B cell (primary cell): ENCODE measurements around the gene CNMD. TPM values are rescaled to one million over a fixed set of nuclear protein-coding genes. Genes with fewer than 3 reads are reported as not detected.

Experiments used
- ATAC-seq: fragments of 200-7000 bp; cut with Tn5 transposase; one replicate; pipeline ENCODE4 v1.10.0; 2021; ENCODE audit warnings: low read depth, mild to moderate bottlenecking, moderate number of reproducible peaks, moderate library complexity
- CTCF ChIA-PET: fragments of 350-600 bp; sonication (Branson Sonifier 250); formaldehyde crosslinking; loops from one replicate; lab custom pipeline; 2021; ENCODE audit warnings: antibody characterized with exemption, inconsistent platforms; lab: Charles Lee
- POLR2A ChIA-PET: fragments of 350-600 bp; sonication (Branson Sonifier 250); formaldehyde crosslinking; loops from one replicate; lab custom pipeline; 2021; ENCODE audit warnings: antibody characterized with exemption; lab: Charles Lee
- DNase-seq: peaks from one replicate; pipeline ENCODE4 v3.0.0; 2013
- H2AFZ ChIP-seq: 2 replicates; pipeline ENCODE4 v1.6.1; 2012; ENCODE audit warnings: mild to moderate bottlenecking, low read depth, low read length; ENCODE audit not compliant: insufficient read depth, poor library complexity, severe bottlenecking
- H3K27ac ChIP-seq, 2 donors: 1 replicate in 1 of 2; 2 replicates in 1 of 2; pipeline ENCODE4 v1.5.1; 2012 to 2013; ENCODE audit warnings: low read length in 2 of 2, mild to moderate bottlenecking in 2 of 2, moderate library complexity in 1 of 2
- H3K27me3 ChIP-seq, 4 experiments: fragments of 200-600 bp in 1 of 4; sonication (generic) in 1 of 4; replicated peaks in 1 of 4; 1 replicate in 2 of 4; 2 replicates in 2 of 4; pipeline versions ENCODE4 v1.6.1 to v1.7.0; 2013 to 2016; ENCODE audit warnings: low read length in 3 of 4, mild to moderate bottlenecking in 2 of 4, mixed read lengths in 1 of 4, moderate library complexity in 1 of 4; ENCODE audit not compliant: insufficient read depth in 4 of 4, control insufficient read depth in 3 of 4; ENCODE audit errors: control extremely low read depth in 1 of 4
- H3K36me3 ChIP-seq, 2 experiments: replicated peaks in 1 of 2; 1 replicate in 1 of 2; 2 replicates in 1 of 2; pipeline versions ENCODE4 v1.6.1 to v1.7.1; 2013; ENCODE audit warnings: low read length in 1 of 2; ENCODE audit not compliant: insufficient read depth in 2 of 2, control insufficient read depth in 1 of 2; ENCODE audit errors: control extremely low read depth in 1 of 2, extremely low read depth in 1 of 2
- H3K4me1 ChIP-seq, 2 donors: fragments of 200-600 bp in 1 of 2; sonication (generic) in 1 of 2; 1 replicate in 1 of 2; 2 replicates in 1 of 2; pipeline versions ENCODE4 v1.5.1 to v1.6.1; 2013 to 2017; ENCODE audit warnings: low read length in 2 of 2; ENCODE audit not compliant: control insufficient read depth in 2 of 2, insufficient read depth in 2 of 2
- H3K4me2 ChIP-seq: replicated peaks from 2 replicates; pipeline ENCODE3; 2012; ENCODE audit warnings: mild to moderate bottlenecking, low read depth, low read length; ENCODE audit not compliant: poor library complexity, severe bottlenecking
- H3K4me3 ChIP-seq, 5 experiments: fragments of 200-600 bp in 1 of 5; sonication (generic) in 1 of 5; 1 replicate in 3 of 5; 2 replicates in 2 of 5; pipeline versions ENCODE4 v1.5.1 to v1.7.0; 2011 to 2016; ENCODE audit warnings: low read length in 4 of 5, mild to moderate bottlenecking in 4 of 5, low read depth in 2 of 5, control low read depth in 1 of 5, moderate library complexity in 1 of 5; ENCODE audit not compliant: insufficient read depth in 1 of 5; ENCODE audit errors: control extremely low read depth in 1 of 5, extremely low read depth in 1 of 5
- H3K79me2 ChIP-seq: fragments of 200-600 bp; sonication (generic); one replicate; pipeline ENCODE4 v1.6.0; 2016; ENCODE audit warnings: low read length; ENCODE audit not compliant: control insufficient read depth, insufficient read depth
- H3K9ac ChIP-seq: fragments of 200-600 bp; sonication (generic); 2 replicates; pipeline ENCODE4 v1.6.1; 2017; ENCODE audit warnings: mild to moderate bottlenecking, low read length, moderate library complexity
- H3K9me3 ChIP-seq, 3 donors: one replicate each; pipeline versions ENCODE4 v1.6.1 to v1.7.1; 2013; ENCODE audit warnings: low read length in 2 of 3; ENCODE audit not compliant: control insufficient read depth in 2 of 3, insufficient read depth in 1 of 3; ENCODE audit errors: control extremely low read depth in 1 of 3
- H4K20me1 ChIP-seq: 2 replicates; pipeline ENCODE4 v1.6.0; 2012; ENCODE audit warnings: mild to moderate bottlenecking, low read length; ENCODE audit not compliant: insufficient read depth, control insufficient read depth, poor library complexity, severe bottlenecking
- H3K27ac Mint-ChIP-seq: one replicate; pipeline ENCODE4 v1.8.0; 2021; ENCODE audit warnings: mixed read lengths
- H3K27me3 Mint-ChIP-seq: one replicate; pipeline ENCODE4 v1.8.0; 2021; ENCODE audit warnings: mixed read lengths
- H3K4me1 Mint-ChIP-seq: one replicate; pipeline ENCODE4 v1.8.0; 2021; ENCODE audit warnings: mixed read lengths
- H3K4me3 Mint-ChIP-seq: one replicate; pipeline ENCODE4 v1.8.0; 2021; ENCODE audit warnings: mixed read lengths
- H3K9me3 Mint-ChIP-seq: one replicate; pipeline ENCODE4 v1.8.0; 2022; ENCODE audit warnings: mixed read lengths; ENCODE audit not compliant: insufficient read depth
- CTCF ChIP-seq: fragments of 200-600 bp; IDR thresholded peaks from one replicate; pipeline ENCODE4 v1.8.0; 2022; ENCODE audit warnings: antibody characterized with exemption, mild to moderate bottlenecking
- EZH2 ChIP-seq: IDR thresholded peaks from 2 replicates; pipeline ENCODE4 v1.6.1; 2012; ENCODE audit warnings: borderline replicate concordance, low read depth, mild to moderate bottlenecking, moderate library complexity, low read length; ENCODE audit not compliant: insufficient read depth, poor library complexity, severe bottlenecking
- WGBS: methylation state at CpG from one replicate; pipeline ENCODE4 v1.1.5; 2013; ENCODE audit warnings: missing lambda C conversion rate; ENCODE audit not compliant: insufficient coverage; 5-methylcytosine and 5-hydroxymethylcytosine counted together
- intact Hi-C: fragments of 100-400 bp; cut with micrococcal nuclease; formaldehyde crosslinking; loops from one replicate; pipeline ENCODE4 v1.10.0; 2022
- polyA plus RNA-seq: library from polyadenylated mRNA; depleted of rRNA; stranded (reverse); fragments of >200 nt; gene quantifications from 2 replicates; pipeline ENCODE4 v1.2.3, GENCODE V29; 2012
- total RNA-seq, 2 donors: library from RNA; stranded (reverse); fragments of 120-200 nt in 1 of 2; gene quantifications; 1 replicate in 1 of 2; 2 replicates in 1 of 2; pipeline versions ENCODE4 v1.2.3 to v1.2.4, GENCODE V29; 2013 to 2022

CNMD gene
- total and polyA plus RNA-seq, 2 donors (not counting 1 experiment from before 2014, with no cell fraction given) = not detected

- no peak overlapping the region for H3K4me2 ChIP-seq
- no peak for TF ChIP-seq CTCF
- no peak for TF ChIP-seq EZH2
- CTCF ChIA-PET = interaction anchor here (1.4 kb wide), 1 partner anchor 33 kb away, joined by 4 read pairs; no protein-coding TSS in a partner anchor
- Mint-ChIP-seq H3K27ac (no peak overlapping the region), H3K4me3 (no peak overlapping the region), H3K9me3 (no peaks in the 10 kb centered on the region), H3K27me3 (no peaks in the 10 kb centered on the region), H3K4me1 (no peaks in the 10 kb centered on the region)
- no peak for DNase-seq
- intact Hi-C loops = no loop called here
- H2AFZ ChIP-seq = no peak overlapping the region
- POLR2A ChIA-PET = no interaction called here
- no peaks in the 10 kb centered on the region for H3K79me2 ChIP-seq
- WGBS = 100% methylated on average over 3 of the region's 6 CpGs
- H3K4me1 ChIP-seq = no peaks in the 10 kb centered on the region
- no peak overlapping the region for H3K9ac ChIP-seq
- no peaks in the 10 kb centered on the region for H4K20me1 ChIP-seq
- H3K27ac ChIP-seq = no peak overlapping the region
- no peaks in the 10 kb centered on the region for H3K27me3 ChIP-seq
- H3K9me3 ChIP-seq = no peaks in the 10 kb centered on the region
- H3K4me3 ChIP-seq = no peak overlapping the region
- no peaks in the 10 kb centered on the region for H3K36me3 ChIP-seq
- ATAC-seq = no peak
These were observed 36.1 kb downstream of the CNMD start for GRCh38 chr13:52703482-52703881.

- Mint-ChIP-seq H3K9me3 (no peaks in the 10 kb centered on the region), H3K27ac (no peak overlapping the region), H3K4me1 (no peaks in the 10 kb centered on the region), H3K27me3 (no peaks in the 10 kb centered on the region), H3K4me3 (no peak overlapping the region)
- H3K9me3 ChIP-seq = no peaks in the 10 kb centered on the region
- H3K27me3 ChIP-seq = no peaks in the 10 kb centered on the region
- ChIA-PET CTCF (no interaction called here), POLR2A (no interaction called here)
- H3K4me1 ChIP-seq = no peaks in the 10 kb centered on the region
- DNase-seq (no peak), ATAC-seq (no peak)
- no peak overlapping the region for H2AFZ ChIP-seq
- no peak overlapping the region for H3K27ac ChIP-seq
- H4K20me1 ChIP-seq = no peaks in the 10 kb centered on the region
- 23% methylated on average over 4 of the region's 6 CpGs for WGBS
- intact Hi-C loops = no loop called here
- no peak for TF ChIP-seq EZH2
- TF ChIP-seq CTCF = no peak
- H3K9ac ChIP-seq = no peak overlapping the region
- no peak overlapping the region for H3K4me3 ChIP-seq
- no peak overlapping the region for H3K4me2 ChIP-seq
- H3K79me2 ChIP-seq = no peaks in the 10 kb centered on the region
- no peaks in the 10 kb centered on the region for H3K36me3 ChIP-seq
These were observed 37.7 kb downstream of the CNMD start for GRCh38 chr13:52701728-52702465.
